ENCODE measurements around the gene PTCRA. TPM values are rescaled to one million over a fixed set of nuclear protein-coding genes. Genes with fewer than 3 reads are reported as not detected.
A peak's percentile ranks its signal among the peaks of the same experiment; 100 is the strongest.
"Not testable (repeated sequence)": the region's sequence is repeated elsewhere in the genome, so short reads cannot be mapped to it uniquely, and the experiment has no call there.

Gene PTCRA
- total and polyA plus RNA-seq, 4 donors, result 0.37 to 5.5 (median 4.0) TPM

- H3K9me3 ChIP-seq (ENCODE audit: control insufficient read depth in 4 of 4, insufficient read depth in 3 of 4, low read length in 3 of 4), result no peaks in the 10 kb centered on the region
- H3K4me3 ChIP-seq, result no peak overlapping the region
- ATAC-seq (ENCODE audit: insufficient read depth, low FRiP score), result no peak
- no peak overlapping the region for H3K27ac ChIP-seq (ENCODE audit: low read depth in 1 of 2, low read length in 1 of 2)
- DNase-seq, result no peak
- TF ChIP-seq CTCF (IDR thresholded peaks at IDR 0.05; ENCODE audit: control extremely low read depth, extremely low read depth), result no peak
- H3K27me3 ChIP-seq (ENCODE audit: control insufficient read depth in 3 of 3, insufficient read depth in 3 of 3, low read length in 2 of 3), result no peaks in the 10 kb centered on the region
- no peak overlapping the region for H3K9ac ChIP-seq (ENCODE audit: insufficient read depth in 1 of 2, low read length in 2 of 2)
- peaks cover 0 to 12% (median 4%) of the 10 kb centered on the region in 5 donors for H3K4me1 ChIP-seq (ENCODE audit: control insufficient read depth in 5 of 5, insufficient read depth in 5 of 5, low read length in 5 of 5)
- 75% methylated on average over 4 of the region's 4 CpGs for WGBS, 2 donors
- H3K36me3 ChIP-seq (ENCODE audit: control insufficient read depth in 4 of 4, insufficient read depth in 4 of 4, low read length in 4 of 4), result peaks cover 24 to 32% (median 30%) of the 10 kb centered on the region in 4 donors
Measured at GRCh38 chr6:42885702-42886101, 30.2 kb upstream of the PTCRA start.

- ATAC-seq (ENCODE audit: insufficient read depth, low FRiP score); H3K4me1 ChIP-seq (ENCODE audit: control insufficient read depth in 5 of 5, insufficient read depth in 5 of 5, low read length in 5 of 5); H3K9ac ChIP-seq (ENCODE audit: insufficient read depth in 1 of 2, low read length in 2 of 2); H3K27me3 ChIP-seq (ENCODE audit: control insufficient read depth in 3 of 3, insufficient read depth in 3 of 3, low read length in 2 of 3); H3K9me3 ChIP-seq (ENCODE audit: control insufficient read depth in 4 of 4, insufficient read depth in 3 of 4, low read length in 3 of 4); H3K4me3 ChIP-seq; H3K27ac ChIP-seq (ENCODE audit: low read depth in 1 of 2, low read length in 1 of 2); DNase-seq: not testable (repeated sequence)
- 81 to 96% methylated on average over 4 of the region's 4 CpGs for WGBS, 2 donors
- peaks cover 23 to 27% (median 25%) of the 10 kb centered on the region in 4 donors for H3K36me3 ChIP-seq (ENCODE audit: control insufficient read depth in 4 of 4, insufficient read depth in 4 of 4, low read length in 4 of 4)
Measured at GRCh38 chr6:42888201-42888600, 27.7 kb upstream of the PTCRA start.

GRCh38 chr6:42889815-42890214 lies 26.0 kb upstream of the PTCRA start:
- DNase-seq (peak in 1 of 3 donors; percentile 33), ATAC-seq (ENCODE audit: insufficient read depth, low FRiP score) (no peak)
- H3K27me3 ChIP-seq (ENCODE audit: control insufficient read depth in 3 of 3, insufficient read depth in 3 of 3, low read length in 2 of 3), result no peaks in the 10 kb centered on the region
- peak overlapping the region in 1 of 2 donors; percentile 71 for H3K9ac ChIP-seq (ENCODE audit: insufficient read depth in 1 of 2, low read length in 2 of 2)
- H3K4me1 ChIP-seq (ENCODE audit: control insufficient read depth in 5 of 5, insufficient read depth in 5 of 5, low read length in 5 of 5), result peaks cover 0 to 7% (median 0%) of the 10 kb centered on the region in 5 donors
- WGBS, 2 donors, result 59 to 67% methylated on average over 4 of the region's 4 CpGs
- no peak overlapping the region for H3K4me3 ChIP-seq
- H3K27ac ChIP-seq (ENCODE audit: low read depth in 1 of 2, low read length in 1 of 2), result peak overlapping the region in 1 of 2 donors; percentile 53
- no peaks in the 10 kb centered on the region for H3K9me3 ChIP-seq (ENCODE audit: control insufficient read depth in 4 of 4, insufficient read depth in 3 of 4, low read length in 3 of 4)
- peaks cover 9 to 12% (median 10%) of the 10 kb centered on the region in 4 donors for H3K36me3 ChIP-seq (ENCODE audit: control insufficient read depth in 4 of 4, insufficient read depth in 4 of 4, low read length in 4 of 4)
- TF ChIP-seq CTCF (IDR thresholded peaks at IDR 0.05; ENCODE audit: control extremely low read depth, extremely low read depth), result no peak

GRCh38 chr6:42890311-42891198 lies 25.3 kb upstream of the PTCRA start:
- peaks cover 5 to 7% (median 6%) of the 10 kb centered on the region in 4 donors for H3K36me3 ChIP-seq (ENCODE audit: control insufficient read depth in 4 of 4, insufficient read depth in 4 of 4, low read length in 4 of 4)
- H3K4me3 ChIP-seq, result peak overlapping the region; percentile 96
- 0% methylated on average over 63 of the region's 63 CpGs for WGBS, 2 donors
- ATAC-seq (ENCODE audit: insufficient read depth, low FRiP score) (peak; percentile 99), DNase-seq (peak; percentile 97 to 98 (median 98))
- peak overlapping the region; percentile 89 to 98 for H3K27ac ChIP-seq (ENCODE audit: low read depth in 1 of 2, low read length in 1 of 2)
- no peak for TF ChIP-seq CTCF (IDR thresholded peaks at IDR 0.05; ENCODE audit: control extremely low read depth, extremely low read depth)
- H3K9me3 ChIP-seq (ENCODE audit: control insufficient read depth in 4 of 4, insufficient read depth in 3 of 4, low read length in 3 of 4), result no peaks in the 10 kb centered on the region
- H3K27me3 ChIP-seq (ENCODE audit: control insufficient read depth in 3 of 3, insufficient read depth in 3 of 3, low read length in 2 of 3), result no peaks in the 10 kb centered on the region
- peak overlapping the region; percentile 35 to 71 for H3K9ac ChIP-seq (ENCODE audit: insufficient read depth in 1 of 2, low read length in 2 of 2)
- peaks cover 0 to 7% (median 0%) of the 10 kb centered on the region in 5 donors for H3K4me1 ChIP-seq (ENCODE audit: control insufficient read depth in 5 of 5, insufficient read depth in 5 of 5, low read length in 5 of 5)
